Stimulated activated CD4-positive, alpha-beta T cell treated with anti-CD3 and anti-CD28 coated beads, Interleukin-1b, Interleukin-23, amount 100 ng/mL, for 4 hours (primary cell): ENCODE measurements around the gene TRMU.

Source experiments
- DNase-seq, 2 donors: peaks; one replicate each; pipeline ENCODE4 v3.0.0-alpha.2; 2020; ENCODE audit warnings: low read depth in 2 of 2

Gene TRMU

GRCh38 chr22:46369716-46370583 is 34.4 kb downstream of the TRMU start:
- no peak for DNase-seq

- no peak for DNase-seq
Measured at GRCh38 chr22:46370584-46371291, 35.2 kb downstream of the TRMU start.

GRCh38 chr22:46371623-46372226 is 36.2 kb downstream of the TRMU start:
- no peak for DNase-seq

GRCh38 chr22:46372686-46373085 is 37.2 kb downstream of the TRMU start:
- no peak for DNase-seq

- no peak for DNase-seq
Measured at GRCh38 chr22:46373159-46373558, 37.6 kb downstream of the TRMU start.

GRCh38 chr22:46373921-46374662 is 38.6 kb downstream of the TRMU start:
- DNase-seq = no peak

GRCh38 chr22:46374663-46375474 is 39.4 kb downstream of the TRMU start:
- DNase-seq = no peak

GRCh38 chr22:46376111-46376510 is 40.6 kb downstream of the TRMU start:
- DNase-seq = no peak

GRCh38 chr22:46376908-46377524 is 41.5 kb downstream of the TRMU start:
- DNase-seq = no peak

GRCh38 chr22:46377525-46378425 is 42.3 kb downstream of the TRMU start:
- no peak for DNase-seq

GRCh38 chr22:46378426-46379065 is 43.0 kb downstream of the TRMU start:
- no peak for DNase-seq

- DNase-seq = no peak
Measured at GRCh38 chr22:46379066-46379930, 43.8 kb downstream of the TRMU start.

GRCh38 chr22:46380069-46380468 is 44.6 kb downstream of the TRMU start:
- no peak for DNase-seq

- no peak for DNase-seq
Measured at GRCh38 chr22:46380581-46380980, 45.1 kb downstream of the TRMU start.

GRCh38 chr22:46381142-46381541 is 45.6 kb downstream of the TRMU start:
- no peak for DNase-seq

GRCh38 chr22:46381731-46382130 is 46.2 kb downstream of the TRMU start:
- DNase-seq = no peak

- DNase-seq = no peak
Measured at GRCh38 chr22:46382524-46382923, 47.0 kb downstream of the TRMU start.

- no peak for DNase-seq
Measured at GRCh38 chr22:46386312-46386711, 50.8 kb downstream of the TRMU start.
